MCF 10A (cell line): ENCODE data around the gene KCNN1. TPM values are rescaled to one million over a fixed set of nuclear protein-coding genes. Genes with fewer than 3 reads are reported as not detected.

Experiments used
- BruUV-seq: library from RNA; stranded (reverse); fragments of 400-500 nt; replicated peaks from 2 replicates; lab custom pipeline; 2021; lab: Mats Ljungman, UMichigan
- CTCF ChIA-PET: fragments of 300-600 bp; sonication (Branson Sonifier 250); formaldehyde crosslinking; extraction: SDS; loops from one replicate; lab custom pipeline; 2021; ENCODE audit warnings: antibody characterized with exemption, inconsistent platforms; lab: Yijun Ruan, JAX
- POLR2A ChIA-PET: fragments of 300-600, 350-650 bp; sonication (Branson Sonifier 250); formaldehyde crosslinking; extraction: SDS; loops from one replicate; lab custom pipeline; 2020; ENCODE audit warnings: antibody characterized with exemption, inconsistent platforms; lab: Yijun Ruan, JAX
- DNase-seq: peaks from one replicate; pipeline ENCODE4 v3.0.0-alpha.2; 2018; ENCODE audit not compliant: unreplicated experiment
- H3K27ac Mint-ChIP-seq: one replicate; pipeline ENCODE4 v1.8.0; 2022; ENCODE audit warnings: mild to moderate bottlenecking, low read depth, mixed read lengths; ENCODE audit not compliant: unreplicated experiment
- H3K27me3 Mint-ChIP-seq: one replicate; pipeline ENCODE4 v1.8.0; 2022; ENCODE audit warnings: mixed read lengths; ENCODE audit not compliant: insufficient read depth, unreplicated experiment
- H3K36me3 Mint-ChIP-seq: one replicate; pipeline ENCODE4 v1.8.0; 2022; ENCODE audit warnings: mild to moderate bottlenecking, moderate library complexity, mixed read lengths; ENCODE audit not compliant: insufficient read depth, unreplicated experiment
- H3K4me1 Mint-ChIP-seq: one replicate; pipeline ENCODE4 v1.8.0; 2022; ENCODE audit warnings: mixed read lengths; ENCODE audit not compliant: insufficient read depth, unreplicated experiment
- H3K4me3 Mint-ChIP-seq: one replicate; pipeline ENCODE4 v1.8.0; 2022; ENCODE audit warnings: mild to moderate bottlenecking, moderate library complexity, mixed read lengths; ENCODE audit not compliant: unreplicated experiment
- H3K9me3 Mint-ChIP-seq: one replicate; pipeline ENCODE4 v1.8.0; 2022; ENCODE audit warnings: mixed read lengths; ENCODE audit not compliant: unreplicated experiment
- CTCF ChIP-seq: fragments of 200-600 bp; IDR thresholded peaks from one replicate; pipeline ENCODE4 v1.8.0; 2022; ENCODE audit warnings: antibody characterized with exemption, mild to moderate bottlenecking; ENCODE audit not compliant: unreplicated experiment
- intact Hi-C: fragments of 100-400 bp; cut with micrococcal nuclease; formaldehyde crosslinking; loops from 2 replicates; pipeline ENCODE4 v1.14.1; 2022
- total RNA-seq: library from RNA; stranded (reverse); gene quantifications from 2 replicates; pipeline ENCODE4 v1.2.3, GENCODE V29; 2022

The KCNN1 gene
- total RNA-seq, 1 experiment from 2014 or later, result not detected

- peaks cover 7% of the 10 kb centered on the region for H3K36me3 Mint-ChIP-seq
- DNase-seq, result peak; percentile 94
- peak within 1 kb of the TSS; percentile 99 for H3K27ac Mint-ChIP-seq
- BruUV-seq, result TSS peak; percentile 76
- H3K27me3 Mint-ChIP-seq, result no peaks in the 10 kb centered on the region
- ChIA-PET CTCF (interaction anchor here (0.6 to 4.8 kb wide), 19 partner anchors 10 to 522 kb away, joined by 3 to 90 read pairs (median 5); partner anchors contain the start of genes RPL18A and SLC5A5), POLR2A (interaction anchor here (0.5 to 6.3 kb wide), 35 partner anchors 9 to 673 kb away, joined by 3 to 223 read pairs (median 4); partner anchors contain the start of genes ARRDC2, ELL, GTPBP3 and MAP1S)
- peak; percentile 98 for TF ChIP-seq CTCF
- peaks cover 6% of the 10 kb centered on the region for H3K4me1 Mint-ChIP-seq
- no peaks in the 10 kb centered on the region for H3K9me3 Mint-ChIP-seq
- peak within 1 kb of the TSS; percentile 95 for H3K4me3 Mint-ChIP-seq
- intact Hi-C loops, result loop anchor here (1.0 kb wide), 2 partner anchors 62 to 73 kb away; partner anchors contain the start of gene RPL18A
These were observed 34.2 kb upstream of the KCNN1 start, which contains the start of gene CCDC124 for GRCh38 chr19:17932485-17933338. Gene CCDC124 (plus strand): TSS chr19:17933015. CDS start chr19:17936421, 3,406 bp downstream.

GRCh38 chr19:17933414-17934129 is 33.3 kb upstream of the KCNN1 start:
- intact Hi-C loops, result no loop called here
- BruUV-seq, result TSS peak; percentile 81
- peak overlapping the region; percentile 99 for H3K27ac Mint-ChIP-seq

GRCh38 chr19:17936379-17936778 is 30.5 kb upstream of the KCNN1 start:
- DNase-seq, result no peak
- peaks cover 34% of the 10 kb centered on the region for H3K36me3 Mint-ChIP-seq
- ChIA-PET CTCF (interaction anchor here (0.6 to 8.4 kb wide), 7 partner anchors 10 to 686 kb away, joined by 3 to 224 read pairs (median 8); partner anchors contain the start of gene SLC5A5), POLR2A (interaction anchor here (0.5 kb wide), 1 partner anchor 77 kb away, joined by 3 read pairs; the partner anchor contains the start of gene RPL18A)
- peaks cover 6% of the 10 kb centered on the region for H3K4me1 Mint-ChIP-seq
- no peak for TF ChIP-seq CTCF
- H3K27me3 Mint-ChIP-seq, result no peaks in the 10 kb centered on the region
- H3K4me3 Mint-ChIP-seq, result no peak overlapping the region
- intact Hi-C loops, result no loop called here
- no TSS peak for BruUV-seq
- H3K9me3 Mint-ChIP-seq, result no peaks in the 10 kb centered on the region
- no peak overlapping the region for H3K27ac Mint-ChIP-seq

More at GRCh38 chr19:17933414-17934129, 33.3 kb upstream of the KCNN1 start:
- Mint-ChIP-seq H3K4me1 (peaks cover 6% of the 10 kb centered on the region), H3K4me3 (peak overlapping the region; percentile 95), H3K27me3 (no peaks in the 10 kb centered on the region), H3K9me3 (no peaks in the 10 kb centered on the region), H3K36me3 (peaks cover 13% of the 10 kb centered on the region)
- TF ChIP-seq CTCF, result no peak
- DNase-seq, result peak; percentile 66
- CTCF ChIA-PET, result interaction anchor here (0.6 to 4.8 kb wide), 16 partner anchors 9 to 543 kb away, joined by 3 to 90 read pairs (median 5); partner anchors contain the start of genes ARRDC2, RPL18A and SLC5A5
- POLR2A ChIA-PET, result interaction anchor here (0.7 to 6.3 kb wide), 26 partner anchors 10 to 464 kb away, joined by 3 to 223 read pairs (median 5); partner anchors contain the start of genes ARRDC2, PGLS, RPL18A and SLC5A5
